ENCODE measurements around the gene RNF5. TPM values are rescaled to one million over a fixed set of nuclear protein-coding genes. Genes with fewer than 3 reads are reported as not detected.

RNF5 gene
- total and polyA plus RNA-seq, 9 of the 15 experiments (the other 6 are each of a cell fraction or from before 2014, with no cell fraction given), result 62.2 to 245 (median 129) TPM

DNA sequence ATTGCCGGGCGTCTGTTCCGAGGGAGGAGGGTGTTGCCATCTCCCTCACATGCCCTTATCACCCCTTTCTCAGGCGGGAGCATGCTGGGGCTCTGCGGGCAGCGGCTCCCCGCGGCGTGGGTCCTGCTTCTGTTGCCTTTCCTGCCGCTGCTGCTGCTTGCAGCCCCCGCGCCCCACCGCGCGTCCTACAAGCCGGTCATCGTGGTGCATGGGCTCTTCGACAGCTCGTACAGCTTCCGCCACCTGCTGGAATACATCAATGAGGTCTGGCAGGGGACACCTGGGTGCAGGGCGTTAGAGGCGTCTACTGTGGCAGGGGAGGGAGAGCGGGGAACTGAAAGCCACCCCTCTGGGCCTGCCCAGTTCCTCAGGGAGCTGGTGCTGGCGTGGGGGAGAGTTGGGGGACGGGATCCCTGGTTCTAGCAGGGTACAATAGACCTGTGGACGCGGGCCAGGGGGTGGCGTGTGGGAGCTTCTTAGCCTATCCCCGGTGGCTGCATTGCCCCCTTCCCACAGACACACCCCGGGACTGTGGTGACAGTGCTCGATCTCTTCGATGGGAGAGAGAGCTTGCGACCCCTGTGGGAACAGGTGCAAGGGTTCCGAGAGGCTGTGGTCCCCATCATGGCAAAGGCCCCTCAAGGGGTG, 23.6 kb upstream of the RNF5 start (continued):
- TF ChIP-seq, protein P1, sequence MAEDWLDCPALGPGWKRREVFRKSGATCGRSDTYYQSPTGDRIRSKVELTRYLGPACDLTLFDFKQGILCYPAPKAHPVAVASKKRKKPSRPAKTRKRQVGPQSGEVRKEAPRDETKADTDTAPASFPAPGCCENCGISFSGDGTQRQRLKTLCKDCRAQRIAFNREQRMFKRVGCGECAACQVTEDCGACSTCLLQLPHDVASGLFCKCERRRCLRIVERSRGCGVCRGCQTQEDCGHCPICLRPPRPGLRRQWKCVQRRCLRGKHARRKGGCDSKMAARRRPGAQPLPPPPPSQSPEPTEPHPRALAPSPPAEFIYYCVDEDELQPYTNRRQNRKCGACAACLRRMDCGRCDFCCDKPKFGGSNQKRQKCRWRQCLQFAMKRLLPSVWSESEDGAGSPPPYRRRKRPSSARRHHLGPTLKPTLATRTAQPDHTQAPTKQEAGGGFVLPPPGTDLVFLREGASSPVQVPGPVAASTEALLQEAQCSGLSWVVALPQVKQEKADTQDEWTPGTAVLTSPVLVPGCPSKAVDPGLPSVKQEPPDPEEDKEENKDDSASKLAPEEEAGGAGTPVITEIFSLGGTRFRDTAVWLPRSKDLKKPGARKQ (CRISPR knock-in tag; IDR thresholded peaks at IDR 0.05), result no peak
- TF ChIP-seq CREB1 (IDR thresholded peaks at IDR 0.05), result no peak; the same call in 1 of the 2 replicates
- TF ChIP-seq CREB1 (CRISPR knock-in tag; IDR thresholded peaks at IDR 0.05), result no peak
- TF ChIP-seq, protein P2, sequence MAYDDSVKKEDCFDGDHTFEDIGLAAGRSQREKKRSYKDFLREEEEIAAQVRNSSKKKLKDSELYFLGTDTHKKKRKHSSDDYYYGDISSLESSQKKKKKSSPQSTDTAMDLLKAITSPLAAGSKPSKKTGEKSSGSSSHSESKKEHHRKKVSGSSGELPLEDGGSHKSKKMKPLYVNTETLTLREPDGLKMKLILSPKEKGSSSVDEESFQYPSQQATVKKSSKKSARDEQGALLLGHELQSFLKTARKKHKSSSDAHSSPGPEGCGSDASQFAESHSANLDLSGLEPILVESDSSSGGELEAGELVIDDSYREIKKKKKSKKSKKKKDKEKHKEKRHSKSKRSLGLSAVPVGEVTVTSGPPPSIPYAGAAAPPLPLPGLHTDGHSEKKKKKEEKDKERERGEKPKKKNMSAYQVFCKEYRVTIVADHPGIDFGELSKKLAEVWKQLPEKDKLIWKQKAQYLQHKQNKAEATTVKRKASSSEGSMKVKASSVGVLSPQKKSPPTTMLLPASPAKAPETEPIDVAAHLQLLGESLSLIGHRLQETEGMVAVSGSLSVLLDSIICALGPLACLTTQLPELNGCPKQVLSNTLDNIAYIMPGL (CRISPR knock-in tag; IDR thresholded peaks at IDR 0.05), result no peak
- TF ChIP-seq, protein P3, sequence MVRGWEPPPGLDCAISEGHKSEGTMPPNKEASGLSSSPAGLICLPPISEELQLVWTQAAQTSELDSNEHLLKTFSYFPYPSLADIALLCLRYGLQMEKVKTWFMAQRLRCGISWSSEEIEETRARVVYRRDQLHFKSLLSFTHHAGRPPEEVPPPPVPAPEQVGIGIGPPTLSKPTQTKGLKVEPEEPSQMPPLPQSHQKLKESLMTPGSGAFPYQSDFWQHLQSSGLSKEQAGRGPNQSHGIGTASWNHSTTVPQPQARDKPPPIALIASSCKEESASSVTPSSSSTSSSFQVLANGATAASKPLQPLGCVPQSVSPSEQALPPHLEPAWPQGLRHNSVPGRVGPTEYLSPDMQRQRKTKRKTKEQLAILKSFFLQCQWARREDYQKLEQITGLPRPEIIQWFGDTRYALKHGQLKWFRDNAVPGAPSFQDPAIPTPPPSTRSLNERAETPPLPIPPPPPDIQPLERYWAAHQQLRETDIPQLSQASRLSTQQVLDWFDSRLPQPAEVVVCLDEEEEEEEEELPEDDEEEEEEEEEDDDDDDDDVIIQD (CRISPR knock-in tag; IDR thresholded peaks at IDR 0.05), result no peak
- TF ChIP-seq, protein P4, sequence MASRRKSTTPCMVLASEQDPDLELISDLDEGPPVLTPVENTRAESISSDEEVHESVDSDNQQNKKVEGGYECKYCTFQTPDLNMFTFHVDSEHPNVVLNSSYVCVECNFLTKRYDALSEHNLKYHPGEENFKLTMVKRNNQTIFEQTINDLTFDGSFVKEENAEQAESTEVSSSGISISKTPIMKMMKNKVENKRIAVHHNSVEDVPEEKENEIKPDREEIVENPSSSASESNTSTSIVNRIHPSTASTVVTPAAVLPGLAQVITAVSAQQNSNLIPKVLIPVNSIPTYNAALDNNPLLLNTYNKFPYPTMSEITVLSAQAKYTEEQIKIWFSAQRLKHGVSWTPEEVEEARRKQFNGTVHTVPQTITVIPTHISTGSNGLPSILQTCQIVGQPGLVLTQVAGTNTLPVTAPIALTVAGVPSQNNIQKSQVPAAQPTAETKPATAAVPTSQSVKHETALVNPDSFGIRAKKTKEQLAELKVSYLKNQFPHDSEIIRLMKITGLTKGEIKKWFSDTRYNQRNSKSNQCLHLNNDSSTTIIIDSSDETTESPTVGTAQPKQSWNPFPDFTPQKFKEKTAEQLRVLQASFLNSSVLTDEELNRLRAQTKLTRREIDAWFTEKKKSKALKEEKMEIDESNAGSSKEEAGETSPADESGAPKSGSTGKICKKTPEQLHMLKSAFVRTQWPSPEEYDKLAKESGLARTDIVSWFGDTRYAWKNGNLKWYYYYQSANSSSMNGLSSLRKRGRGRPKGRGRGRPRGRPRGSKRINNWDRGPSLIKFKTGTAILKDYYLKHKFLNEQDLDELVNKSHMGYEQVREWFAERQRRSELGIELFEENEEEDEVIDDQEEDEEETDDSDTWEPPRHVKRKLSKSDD (conservative IDR thresholded peaks at IDR 0.05; ENCODE audit: low read length), result no peak
- no peak for TF ChIP-seq ZC3H11A (IDR thresholded peaks at IDR 0.05; ENCODE audit: low read depth, low read length)
- TF ChIP-seq LARP7 (IDR thresholded peaks at IDR 0.05), result no peak
- no peak; the same call in none of the 2 replicates for TF ChIP-seq STAG1 (CRISPR knock-in tag; IDR thresholded peaks at IDR 0.05; ENCODE audit: borderline replicate concordance)
- TF ChIP-seq NFRKB (IDR thresholded peaks at IDR 0.05; ENCODE audit: low read depth), result no peak
- TF ChIP-seq HDGF (IDR thresholded peaks at IDR 0.05), result 0 out of 2 replicates have a peak, but pooled peaks have one; percentile 42
- TF ChIP-seq TCF3 (CRISPR knock-in tag; IDR thresholded peaks at IDR 0.05), result peak; percentile 44
- TF ChIP-seq ZFPM2 (CRISPR knock-in tag; IDR thresholded peaks at IDR 0.05), result no peak
- TF ChIP-seq ZBTB7A (IDR thresholded peaks at IDR 0.05; ENCODE audit: borderline replicate concordance, control insufficient read depth, low read depth, low read length), result peak; percentile 93
- TF ChIP-seq, protein P5, sequence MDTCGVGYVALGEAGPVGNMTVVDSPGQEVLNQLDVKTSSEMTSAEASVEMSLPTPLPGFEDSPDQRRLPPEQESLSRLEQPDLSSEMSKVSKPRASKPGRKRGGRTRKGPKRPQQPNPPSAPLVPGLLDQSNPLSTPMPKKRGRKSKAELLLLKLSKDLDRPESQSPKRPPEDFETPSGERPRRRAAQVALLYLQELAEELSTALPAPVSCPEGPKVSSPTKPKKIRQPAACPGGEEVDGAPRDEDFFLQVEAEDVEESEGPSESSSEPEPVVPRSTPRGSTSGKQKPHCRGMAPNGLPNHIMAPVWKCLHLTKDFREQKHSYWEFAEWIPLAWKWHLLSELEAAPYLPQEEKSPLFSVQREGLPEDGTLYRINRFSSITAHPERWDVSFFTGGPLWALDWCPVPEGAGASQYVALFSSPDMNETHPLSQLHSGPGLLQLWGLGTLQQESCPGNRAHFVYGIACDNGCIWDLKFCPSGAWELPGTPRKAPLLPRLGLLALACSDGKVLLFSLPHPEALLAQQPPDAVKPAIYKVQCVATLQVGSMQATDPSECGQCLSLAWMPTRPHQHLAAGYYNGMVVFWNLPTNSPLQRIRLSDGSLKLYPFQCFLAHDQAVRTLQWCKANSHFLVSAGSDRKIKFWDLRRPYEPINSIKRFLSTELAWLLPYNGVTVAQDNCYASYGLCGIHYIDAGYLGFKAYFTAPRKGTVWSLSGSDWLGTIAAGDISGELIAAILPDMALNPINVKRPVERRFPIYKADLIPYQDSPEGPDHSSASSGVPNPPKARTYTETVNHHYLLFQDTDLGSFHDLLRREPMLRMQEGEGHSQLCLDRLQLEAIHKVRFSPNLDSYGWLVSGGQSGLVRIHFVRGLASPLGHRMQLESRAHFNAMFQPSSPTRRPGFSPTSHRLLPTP (IDR thresholded peaks at IDR 0.05; ENCODE audit: borderline replicate concordance, extremely low read depth, insufficient read length), result no peak
- TF ChIP-seq ZNF12 (CRISPR knock-in tag; IDR thresholded peaks at IDR 0.05), result no peak
- no peak for TF ChIP-seq ZNF224 (CRISPR knock-in tag; IDR thresholded peaks at IDR 0.05)
- peak; percentile 79 for TF ChIP-seq CBFA2T3 (IDR thresholded peaks at IDR 0.05)
- TF ChIP-seq CREBBP (IDR thresholded peaks at IDR 0.05; ENCODE audit: low read depth, low read length), result no peak

Measured in K562 (cell line).